H1 (cell line): ENCODE data around the gene UBA3. TPM values are rescaled to one million over a fixed set of nuclear protein-coding genes. Genes with fewer than 3 reads are reported as not detected.

ENCODE experiments used
- BACH1 ChIP-seq: IDR thresholded peaks from 2 replicates; pipeline ENCODE4 v1.6.1; 2012; ENCODE audit warnings: low read length, improper control_type of control experiment
- BRCA1 ChIP-seq: IDR thresholded peaks from 2 replicates; pipeline ENCODE4 v1.6.1; 2012; ENCODE audit warnings: low read depth, low read length, improper control_type of control experiment
- E2F6 ChIP-seq: IDR thresholded peaks from 2 replicates; pipeline ENCODE4 v1.6.1; 2012; ENCODE audit warnings: inconsistent platforms
- EP300 ChIP-seq, 2 experiments: IDR thresholded peaks; 1 replicate in 1 of 2; 2 replicates in 1 of 2; pipeline ENCODE4 v1.6.1; 2011 to 2012; ENCODE audit warnings: low read depth in 2 of 2, low read length in 2 of 2, mild to moderate bottlenecking in 2 of 2, borderline replicate concordance in 1 of 2, inconsistent platforms in 1 of 2, moderate library complexity in 1 of 2
- NANOG ChIP-seq: IDR thresholded peaks from 2 replicates; pipeline ENCODE4 v1.6.1; 2011; ENCODE audit warnings: low read length, low read depth, mild to moderate bottlenecking, inconsistent platforms; ENCODE audit not compliant: insufficient read depth, poor library complexity, severe bottlenecking
- SAP30 ChIP-seq: fragments of 300-600 bp; sonication (generic); IDR thresholded peaks from 2 replicates; pipeline ENCODE4 v1.7.1; 2012; ENCODE audit warnings: low read length, moderate library complexity, mild to moderate bottlenecking, inconsistent platforms; ENCODE audit not compliant: insufficient read depth, insufficient replicate concordance
- TCF12 ChIP-seq: IDR thresholded peaks from 2 replicates; pipeline ENCODE4 v1.6.1; 2011; ENCODE audit warnings: low read depth, mild to moderate bottlenecking, low read length
- polyA plus RNA-seq, 7 experiments: library from polyadenylated mRNA; depleted of rRNA in 3 of 7; stranded (reverse) in 5 of 7; unstranded in 2 of 7; fragments of >200 nt in 5 of 7; fragments of 200-250 nt in 2 of 7; gene quantifications; 1 replicate in 5 of 7; 2 replicates in 1 of 7; 4 replicates in 1 of 7; pipeline versions ENCODE4 v1.2.1 to v1.2.3, GENCODE V29; 2011 to 2013; ENCODE audit warnings: missing spikeins in 2 of 7, mixed read lengths in 2 of 7
- total RNA-seq: library from RNA; stranded (reverse); fragmentation: NEBNext Ultra II Directional; extraction: Animal tissue kit (Norgen Biotek cat#: 25700); gene quantifications from 2 replicates; pipeline ENCODE4 v1.2.1, GENCODE V29; 2021

Gene UBA3
- total and polyA plus RNA-seq, 2 of the 8 experiments (the other 6 are each of a cell fraction or from before 2014, with no cell fraction given) = 40.8 to 97.8 TPM

GRCh38 chr3:69058180-69058946 is 21.8 kb downstream of the UBA3 start (continued):
- no peak for TF ChIP-seq NANOG
- TF ChIP-seq BRCA1 = no peak
- no peak for TF ChIP-seq EP300 (IDR thresholded peaks at IDR 0.05; ENCODE audit: borderline replicate concordance in 1 of 2, low read depth in 2 of 2, low read length in 2 of 2)
- TF ChIP-seq E2F6 = no peak
- TF ChIP-seq TCF12 = no peak
- TF ChIP-seq SAP30 = no peak
- TF ChIP-seq BACH1 = no peak
